MM.1S (cell line): ENCODE data around the gene HTATSF1.

Experiments
- DNase-seq: peaks from one replicate; pipeline ENCODE4 v3.0.0-alpha.2; 2015
- H2AFZ ChIP-seq: fragments of 300-600 bp; sonication (generic); 2 replicates; pipeline ENCODE4 v1.6.0; 2016; ENCODE audit warnings: antibody characterized with exemption, low read length
- H3F3A ChIP-seq: fragments of 300-600 bp; sonication (generic); 2 replicates; pipeline ENCODE4 v1.6.1; 2016; ENCODE audit warnings: mild to moderate bottlenecking, antibody characterized with exemption, low read length, moderate library complexity, mixed read lengths; ENCODE audit not compliant: insufficient read depth
- H3K27ac ChIP-seq: fragments of 300-600 bp; sonication (generic); 2 replicates; pipeline ENCODE4 v1.5.1; 2016; ENCODE audit warnings: mild to moderate bottlenecking, low read length
- H3K27me3 ChIP-seq: fragments of 300-600 bp; sonication (generic); replicated peaks from 2 replicates; pipeline ENCODE4 v1.6.0; 2016; ENCODE audit warnings: low read length; ENCODE audit not compliant: insufficient read depth
- H3K36me3 ChIP-seq: fragments of 300-600 bp; sonication (generic); replicated peaks from 2 replicates; pipeline ENCODE4 v1.6.1; 2016; ENCODE audit warnings: mild to moderate bottlenecking, low read length, mixed read lengths; ENCODE audit not compliant: insufficient read depth
- H3K4me1 ChIP-seq: fragments of 300-600 bp; sonication (generic); 2 replicates; pipeline ENCODE4 v1.6.1; 2016; ENCODE audit warnings: low read length, mixed read lengths
- H3K4me2 ChIP-seq: fragments of 300-600 bp; sonication (generic); 2 replicates; pipeline ENCODE4 v1.6.0; 2016; ENCODE audit warnings: low read depth, low read length
- H3K4me3 ChIP-seq: fragments of 300-600 bp; sonication (generic); 2 replicates; pipeline ENCODE4 v1.5.1; 2016; ENCODE audit warnings: low read length, mixed read lengths
- H3K79me2 ChIP-seq: fragments of 300-600 bp; sonication (generic); 2 replicates; pipeline ENCODE4 v1.6.1; 2016; ENCODE audit warnings: mixed run types, low read length, mixed read lengths
- H3K9ac ChIP-seq: fragments of 300-600 bp; sonication (generic); 2 replicates; pipeline ENCODE4 v1.6.1; 2016; ENCODE audit warnings: low read length, mixed read lengths
- H3K9me2 ChIP-seq: fragments of 300-600 bp; sonication (generic); replicated peaks from 2 replicates; pipeline ENCODE4 v1.6.1; 2016; ENCODE audit warnings: mild to moderate bottlenecking, low read length, mixed read lengths; ENCODE audit not compliant: insufficient read depth
- H3K9me3 ChIP-seq: fragments of 300-600 bp; sonication (generic); replicated peaks from 2 replicates; pipeline ENCODE4 v1.6.1; 2016; ENCODE audit warnings: mild to moderate bottlenecking, low read length, mixed read lengths; ENCODE audit not compliant: insufficient read depth
- H4K20me1 ChIP-seq: fragments of 300-600 bp; sonication (generic); 2 replicates; pipeline ENCODE4 v1.6.1; 2016; ENCODE audit warnings: mild to moderate bottlenecking, low read length, moderate library complexity, mixed read lengths; ENCODE audit not compliant: insufficient read depth
- CTCF ChIP-seq: fragments of 300-600 bp; sonication (generic); IDR thresholded peaks from 2 replicates; pipeline ENCODE4 v1.5.1; 2016; ENCODE audit warnings: antibody characterized with exemption, low read length, mixed read lengths
- EZH2 ChIP-seq: fragments of 300-600 bp; sonication (generic); optimal IDR thresholded peaks from 2 replicates; pipeline ENCODE3; 2017; ENCODE audit warnings: low read depth, mild to moderate bottlenecking, antibody characterized with exemption, low read length, mixed read lengths
- EZH2phosphoT487 ChIP-seq: fragments of 300-600 bp; sonication (generic); IDR thresholded peaks from 2 replicates; pipeline ENCODE4 v1.6.1; 2018; ENCODE audit warnings: antibody characterized with exemption, low read length

HTATSF1 gene

GRCh38 chrX:136549226-136549625 is 51.8 kb downstream of the HTATSF1 start:
- no peak overlapping the region for H3K4me3 ChIP-seq
- no peaks in the 10 kb centered on the region for H3F3A ChIP-seq
- no peak overlapping the region for H2AFZ ChIP-seq
- no peaks in the 10 kb centered on the region for H4K20me1 ChIP-seq
- H3K9ac ChIP-seq, result no peak overlapping the region
- DNase-seq, result no peak
- H3K27ac ChIP-seq, result no peak overlapping the region
- H3K79me2 ChIP-seq, result no peaks in the 10 kb centered on the region
- H3K4me2 ChIP-seq, result no peak overlapping the region
- TF ChIP-seq EZH2phosphoT487, result no peak
- no peak for TF ChIP-seq EZH2
- no peak for TF ChIP-seq CTCF
- H3K36me3 ChIP-seq, result no peaks in the 10 kb centered on the region
- no peaks in the 10 kb centered on the region for H3K4me1 ChIP-seq
- H3K9me2 ChIP-seq, result no peaks in the 10 kb centered on the region
- no peaks in the 10 kb centered on the region for H3K9me3 ChIP-seq
- no peaks in the 10 kb centered on the region for H3K27me3 ChIP-seq

- no peak overlapping the region for H3K4me2 ChIP-seq
- no peaks in the 10 kb centered on the region for H3F3A ChIP-seq
- no peak overlapping the region for H3K4me3 ChIP-seq
- TF ChIP-seq EZH2 (no peak), CTCF (no peak), EZH2phosphoT487 (no peak)
- H3K9me3 ChIP-seq, result no peaks in the 10 kb centered on the region
- no peaks in the 10 kb centered on the region for H4K20me1 ChIP-seq
- H3K36me3 ChIP-seq, result no peaks in the 10 kb centered on the region
- no peaks in the 10 kb centered on the region for H3K4me1 ChIP-seq
- no peak for DNase-seq
- no peak overlapping the region for H3K9ac ChIP-seq
- H3K27me3 ChIP-seq, result no peaks in the 10 kb centered on the region
- no peaks in the 10 kb centered on the region for H3K79me2 ChIP-seq
- H2AFZ ChIP-seq, result no peak overlapping the region
- H3K27ac ChIP-seq, result no peak overlapping the region
- H3K9me2 ChIP-seq, result no peaks in the 10 kb centered on the region
Observed at GRCh38 chrX:136551410-136551809, 54.0 kb downstream of the HTATSF1 start.

- Histone ChIP-seq H3K36me3 (no peaks in the 10 kb centered on the region), H3K4me3 (no peak overlapping the region), H3F3A (no peaks in the 10 kb centered on the region), H3K9me3 (no peaks in the 10 kb centered on the region), H4K20me1 (no peaks in the 10 kb centered on the region), H3K79me2 (no peaks in the 10 kb centered on the region), H3K27me3 (no peaks in the 10 kb centered on the region), H3K27ac (no peak overlapping the region), H3K9ac (no peak overlapping the region), H2AFZ (no peak overlapping the region), H3K4me2 (no peak overlapping the region), H3K9me2 (no peaks in the 10 kb centered on the region), H3K4me1 (no peaks in the 10 kb centered on the region)
- DNase-seq, result no peak
- TF ChIP-seq EZH2 (no peak), EZH2phosphoT487 (no peak), CTCF (no peak)
Observed at GRCh38 chrX:136555694-136556093, 58.3 kb downstream of the HTATSF1 start.
